ENCODE measurements around the gene CHP1. TPM values are rescaled to one million over a fixed set of nuclear protein-coding genes. Genes with fewer than 3 reads are reported as not detected.

Gene CHP1
- polyA plus RNA-seq, 2 of the 4 experiments (the other 2 are of a cell fraction) = 115 to 138 TPM

- TF ChIP-seq MAX (IDR thresholded peaks at IDR 0.05) (peak; percentile 99), FOSL2 (IDR thresholded peaks at IDR 0.05) (no peak), FOSL2 (CRISPR knock-in tag; IDR thresholded peaks at IDR 0.05) (peak; percentile 70), EHMT2 (IDR thresholded peaks at IDR 0.05; ENCODE audit: low read depth) (no peak), PHF8 (IDR thresholded peaks at IDR 0.05; ENCODE audit: borderline replicate concordance, low read depth) (peak; percentile 71), FOXS1 (CRISPR knock-in tag; IDR thresholded peaks at IDR 0.05) (no peak), HEYL (CRISPR knock-in tag; IDR thresholded peaks at IDR 0.05) (no peak), TFCP2L1 (CRISPR knock-in tag; IDR thresholded peaks at IDR 0.05) (no peak), JUNB (IDR thresholded peaks at IDR 0.05) (no peak), USF2 (IDR thresholded peaks at IDR 0.05) (peak; percentile 21)
Observed at GRCh38 chr15:41230650-41231421, at the start of gene CHP1, which contains the start of gene EXD1 (continued).

GRCh38 chr15:41182266-41182665 is 48.8 kb upstream of the CHP1 start:
- CTCF ChIA-PET = interaction anchor here (0.7 to 1.7 kb wide), 3 partner anchors 240 to 528 kb away, joined by 4 to 8 read pairs (median 5); no protein-coding TSS in a partner anchor
- Histone ChIP-seq H3K27ac (no peak overlapping the region), H3K4me2 (no peak overlapping the region), H3K4me3 (no peak overlapping the region), H3K9me3 (no peaks in the 10 kb centered on the region), H3K4me1 (0 out of 3 replicates have a peak, but pooled peaks cover 11% of the 10 kb centered on the region)
- whole genome bisulfite sequencing (ENCODE audit: missing lambda C conversion rate) = 73% methylated on average over 4 of the region's 4 CpGs
- no peak for TF ChIP-seq FOSB (CRISPR knock-in tag; IDR thresholded peaks at IDR 0.05)
- TF ChIP-seq NFE2L2 (conservative IDR thresholded peaks at IDR 0.05; ENCODE audit: low read length) = no peak
- no peak for TF ChIP-seq KDM1A (IDR thresholded peaks at IDR 0.05; ENCODE audit: low read depth)
- POLR2A ChIA-PET = no interaction called here
- ATAC-seq = no peak
- DNase-seq (ENCODE audit: low read depth in 1 of 2, low spot score in 1 of 2) = no peak
- no peak for FAIRE-seq

GRCh38 chr15:41183581-41183980 is 47.5 kb upstream of the CHP1 start:
- H3K4me2 ChIP-seq = no peak overlapping the region
- POLR2A ChIA-PET = no interaction called here
- H3K27ac ChIP-seq = 0 out of 6 replicates have a peak overlapping the region, but pooled peaks of 1 of the 2 experiments have one; percentile 12

More at GRCh38 chr15:41183581-41183980, 47.5 kb upstream of the CHP1 start:
- 0 out of 3 replicates have a peak, but pooled peaks cover 11% of the 10 kb centered on the region for H3K4me1 ChIP-seq
- 49% methylated on average over 2 of the region's 2 CpGs for WGBS (ENCODE audit: missing lambda C conversion rate)
- FAIRE-seq (no peak), DNase-seq (ENCODE audit: low read depth in 1 of 2, low spot score in 1 of 2) (no peak), ATAC-seq (no peak)
- TF ChIP-seq SREBF2 (IDR thresholded peaks at IDR 0.05) (no peak), ZC3H11A (IDR thresholded peaks at IDR 0.05) (no peak), RFX5 (IDR thresholded peaks at IDR 0.05) (no peak), REST (IDR thresholded peaks at IDR 0.05) (no peak), CBX2 (IDR thresholded peaks at IDR 0.05; ENCODE audit: borderline replicate concordance, low read depth) (no peak), CTCF (IDR thresholded peaks at IDR 0.05) (no peak), NFE2L2 (conservative IDR thresholded peaks at IDR 0.05; ENCODE audit: low read length) (no peak), EHMT2 (IDR thresholded peaks at IDR 0.05; ENCODE audit: low read depth) (no peak), MAFK (IDR thresholded peaks at IDR 0.05; ENCODE audit: partially characterized antibody) (no peak), MAX (IDR thresholded peaks at IDR 0.05) (no peak), TP53 (CRISPR knock-in tag; IDR thresholded peaks at IDR 0.05) (no peak)
- H3K9me3 ChIP-seq = no peaks in the 10 kb centered on the region
- CTCF ChIA-PET = interaction anchor here (0.8 to 5.0 kb wide), 19 partner anchors 12 to 290 kb away, joined by 3 to 100 read pairs (median 4); partner anchors contain the start of genes CHP1, EXD1, INO80 and VPS18
- H3K4me3 ChIP-seq = no peak overlapping the region
